ENCODE measurements around the gene ELK3.

DNA sequence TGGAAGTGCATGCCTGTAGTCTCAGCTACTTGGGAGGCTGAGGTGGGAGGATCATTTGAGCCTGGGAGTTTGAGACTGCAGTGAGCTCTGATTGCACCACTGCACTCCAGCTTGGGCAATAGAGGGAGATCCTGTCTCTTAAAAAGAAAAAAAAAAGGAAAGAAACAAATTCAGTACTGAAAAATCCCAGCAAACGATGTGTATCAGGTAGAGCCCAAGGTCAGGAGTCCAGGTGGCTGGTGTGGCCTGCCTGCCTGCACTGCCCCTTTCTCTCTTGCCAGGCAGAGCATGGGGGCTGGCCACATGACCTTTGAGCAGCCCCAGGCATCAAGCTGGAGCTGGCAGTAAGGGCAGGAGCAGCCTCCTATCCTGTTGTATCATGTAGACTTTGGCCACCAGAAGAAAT is 31.8 kb downstream of the ELK3 start:
- TF ChIP-seq EZH2 (IDR thresholded peaks at IDR 0.05; ENCODE audit: borderline replicate concordance, low read length) (no peak), CTCF (conservative IDR thresholded peaks at IDR 0.05 in 1 of 2, IDR thresholded peaks at IDR 0.05 in 1 of 2; ENCODE audit: extremely low read depth in 1 of 2, insufficient read depth in 1 of 2, low read depth in 1 of 2, low read length in 2 of 2) (no peak)

All from mammary epithelial cell (primary cell).